Measurements from ENCODE around the gene CLEC3B.

- peak in 1 of 2 donors; percentile 33 for TF ChIP-seq POLR2AphosphoS5 (IDR thresholded peaks at IDR 0.05)
- TF ChIP-seq CTCF (IDR thresholded peaks at IDR 0.05): no peak
- TF ChIP-seq POLR2A (IDR thresholded peaks at IDR 0.05): no peak
Measured at GRCh38 chr3:44981220-44981619, 44.9 kb upstream of the CLEC3B start.
